SK-N-SH treated with all-trans-retinoic acid at 6 μM for 48 hours (cell line): ENCODE measurements around the gene HP1BP3.

Experiments used
- ARNTL ChIP-seq: fragments of 450-650 bp; formaldehyde crosslinking; IDR thresholded peaks from 2 replicates; pipeline ENCODE4 v1.5.0; 2020; ENCODE audit warnings: low read depth, mild to moderate bottlenecking, moderate library complexity, borderline replicate concordance
- CREB5 ChIP-seq: fragments of 250-450 bp; sonication (Bioruptor Pico); IDR thresholded peaks from 2 replicates; pipeline ENCODE4 v1.5.1; 2020; ENCODE audit warnings: low read depth, mild to moderate bottlenecking, moderate library complexity
- ISL1 ChIP-seq: fragments of 250-450 bp; sonication (Bioruptor Pico); IDR thresholded peaks from 2 replicates; pipeline ENCODE4 v2.1.2; 2022; ENCODE audit warnings: mild to moderate bottlenecking, moderate library complexity
- OSR1 ChIP-seq: fragments of 250-450 bp; sonication (Bioruptor Pico); IDR thresholded peaks from 2 replicates; pipeline ENCODE4 v1.8.0; 2022; ENCODE audit warnings: moderate library complexity, mild to moderate bottlenecking, inconsistent platforms
- PATZ1 ChIP-seq: fragments of 250-450 bp; sonication (Bioruptor Pico); IDR thresholded peaks from 2 replicates; pipeline ENCODE4 v1.8.0; 2020; ENCODE audit warnings: mild to moderate bottlenecking, moderate library complexity, borderline replicate concordance
- TOX ChIP-seq: fragments of 250-450 bp; sonication (Bioruptor Pico); IDR thresholded peaks from 2 replicates; pipeline ENCODE4 v1.8.0; 2021; ENCODE audit warnings: mild to moderate bottlenecking, moderate library complexity, borderline replicate concordance
- TF ChIP-seq, protein P1 (sequence below): fragments of 250-450 bp; sonication (Bioruptor Pico); IDR thresholded peaks from 2 replicates; pipeline ENCODE4 v1.5.1; 2021; ENCODE audit warnings: mild to moderate bottlenecking, moderate library complexity

DNA sequence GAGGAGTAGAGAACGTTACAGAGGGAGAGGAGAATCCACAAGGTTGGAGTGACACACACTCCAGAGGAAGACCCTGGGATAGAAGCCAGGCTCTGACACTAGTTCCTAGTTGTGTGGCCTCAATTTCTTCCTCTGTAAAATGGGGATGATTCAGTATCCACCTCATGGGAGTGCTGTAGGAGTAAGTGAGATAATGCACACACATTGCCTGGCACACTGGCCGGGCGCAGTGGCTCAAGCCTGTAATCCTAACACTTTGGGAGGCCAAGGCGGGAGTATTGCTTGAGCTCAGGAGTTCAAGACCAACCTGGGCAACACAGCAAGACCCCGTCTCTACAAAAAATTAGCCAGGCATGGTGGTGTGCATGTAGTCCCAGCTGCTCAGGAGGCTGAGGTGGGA, 78.2 kb downstream of the HP1BP3 start:
- TF ChIP-seq, protein P1, sequence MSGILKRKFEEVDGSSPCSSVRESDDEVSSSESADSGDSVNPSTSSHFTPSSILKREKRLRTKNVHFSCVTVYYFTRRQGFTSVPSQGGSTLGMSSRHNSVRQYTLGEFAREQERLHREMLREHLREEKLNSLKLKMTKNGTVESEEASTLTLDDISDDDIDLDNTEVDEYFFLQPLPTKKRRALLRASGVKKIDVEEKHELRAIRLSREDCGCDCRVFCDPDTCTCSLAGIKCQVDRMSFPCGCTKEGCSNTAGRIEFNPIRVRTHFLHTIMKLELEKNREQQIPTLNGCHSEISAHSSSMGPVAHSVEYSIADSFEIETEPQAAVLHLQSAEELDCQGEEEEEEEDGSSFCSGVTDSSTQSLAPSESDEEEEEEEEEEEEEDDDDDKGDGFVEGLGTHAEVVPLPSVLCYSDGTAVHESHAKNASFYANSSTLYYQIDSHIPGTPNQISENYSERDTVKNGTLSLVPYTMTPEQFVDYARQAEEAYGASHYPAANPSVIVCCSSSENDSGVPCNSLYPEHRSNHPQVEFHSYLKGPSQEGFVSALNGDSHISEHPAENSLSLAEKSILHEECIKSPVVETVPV, result no peak
- TF ChIP-seq ARNTL (CRISPR knock-in tag) (no peak), TOX (CRISPR knock-in tag) (no peak), OSR1 (CRISPR knock-in tag) (no peak), ISL1 (CRISPR knock-in tag) (no peak), PATZ1 (CRISPR knock-in tag) (no peak), CREB5 (CRISPR knock-in tag) (no peak)
